ENCODE measurements around the gene PCDHGA9.
"Not testable (repeated sequence)": the region's sequence is repeated elsewhere in the genome, so short reads cannot be mapped to it uniquely, and the experiment has no call there.

DNA sequence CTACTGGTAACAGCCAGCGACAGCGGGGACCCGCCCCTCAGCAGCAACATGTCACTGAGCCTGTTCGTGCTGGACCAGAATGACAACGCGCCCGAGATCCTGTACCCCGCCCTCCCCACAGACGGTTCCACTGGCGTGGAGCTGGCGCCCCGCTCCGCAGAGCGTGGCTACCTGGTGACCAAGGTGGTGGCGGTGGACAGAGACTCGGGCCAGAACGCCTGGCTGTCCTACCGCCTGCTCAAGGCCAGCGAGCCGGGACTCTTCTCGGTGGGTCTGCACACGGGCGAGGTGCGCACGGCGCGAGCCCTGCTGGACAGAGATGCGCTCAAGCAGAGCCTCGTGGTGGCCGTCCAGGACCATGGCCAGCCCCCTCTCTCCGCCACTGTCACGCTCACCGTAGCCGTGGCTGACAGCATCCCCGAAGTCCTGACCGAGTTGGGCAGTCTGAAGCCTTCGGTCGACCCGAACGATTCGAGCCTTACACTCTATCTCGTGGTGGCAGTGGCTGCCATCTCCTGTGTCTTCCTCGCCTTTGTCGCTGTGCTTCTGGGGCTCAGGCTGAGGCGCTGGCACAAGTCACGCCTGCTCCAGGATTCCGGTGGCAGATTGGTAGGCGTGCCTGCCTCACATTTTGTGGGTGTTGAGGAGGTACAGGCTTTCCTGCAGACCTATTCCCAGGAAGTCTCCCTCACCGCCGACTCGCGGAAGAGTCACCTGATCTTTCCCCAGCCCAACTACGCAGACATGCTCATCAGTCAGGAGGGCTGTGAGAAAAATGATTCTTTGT, 8.0 kb upstream of the PCDHGA9 start:
- TF ChIP-seq, protein P1, sequence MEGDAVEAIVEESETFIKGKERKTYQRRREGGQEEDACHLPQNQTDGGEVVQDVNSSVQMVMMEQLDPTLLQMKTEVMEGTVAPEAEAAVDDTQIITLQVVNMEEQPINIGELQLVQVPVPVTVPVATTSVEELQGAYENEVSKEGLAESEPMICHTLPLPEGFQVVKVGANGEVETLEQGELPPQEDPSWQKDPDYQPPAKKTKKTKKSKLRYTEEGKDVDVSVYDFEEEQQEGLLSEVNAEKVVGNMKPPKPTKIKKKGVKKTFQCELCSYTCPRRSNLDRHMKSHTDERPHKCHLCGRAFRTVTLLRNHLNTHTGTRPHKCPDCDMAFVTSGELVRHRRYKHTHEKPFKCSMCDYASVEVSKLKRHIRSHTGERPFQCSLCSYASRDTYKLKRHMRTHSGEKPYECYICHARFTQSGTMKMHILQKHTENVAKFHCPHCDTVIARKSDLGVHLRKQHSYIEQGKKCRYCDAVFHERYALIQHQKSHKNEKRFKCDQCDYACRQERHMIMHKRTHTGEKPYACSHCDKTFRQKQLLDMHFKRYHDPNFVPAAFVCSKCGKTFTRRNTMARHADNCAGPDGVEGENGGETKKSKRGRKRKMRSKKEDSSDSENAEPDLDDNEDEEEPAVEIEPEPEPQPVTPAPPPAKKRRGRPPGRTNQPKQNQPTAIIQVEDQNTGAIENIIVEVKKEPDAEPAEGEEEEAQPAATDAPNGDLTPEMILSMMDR (IDR thresholded peaks at IDR 0.05; ENCODE audit: low read depth, low read length, poor library complexity, severe bottlenecking) = not testable (repeated sequence)
- not testable (repeated sequence) for TF ChIP-seq EZH2phosphoT487 (IDR thresholded peaks at IDR 0.05; ENCODE audit: borderline replicate concordance, low read length)
